Measurements from ENCODE around the gene CADM1. TPM values are rescaled to one million over a fixed set of nuclear protein-coding genes. Genes with fewer than 3 reads are reported as not detected.

The CADM1 gene
- total RNA-seq, 1 experiment from 2014 or later: 1.1 TPM

- Histone ChIP-seq H3K9me3 (ENCODE audit: low read length) (peaks cover under 1% of the 10 kb centered on the region; the same call in 1 of the 2 replicates), H3K4me3 (ENCODE audit: low read length) (no peak overlapping the region), H3K9me2 (replicated peaks; ENCODE audit: low read length) (no peaks in the 10 kb centered on the region), H3F3A (ENCODE audit: low read length, unreplicated experiment) (no peaks in the 10 kb centered on the region), H2AFZ (ENCODE audit: low read length) (no peak overlapping the region), H3K27ac (ENCODE audit: low read length) (no peak overlapping the region), H3K27me3 (ENCODE audit: low read length) (no peaks in the 10 kb centered on the region), H3K79me2 (ENCODE audit: low read length) (no peaks in the 10 kb centered on the region), H3K4me1 (ENCODE audit: insufficient read depth, low read length) (no peaks in the 10 kb centered on the region), H4K20me1 (ENCODE audit: low read length) (no peaks in the 10 kb centered on the region), H3K9ac (ENCODE audit: low read length) (no peak overlapping the region), H3K36me3 (ENCODE audit: low read depth, low read length) (no peaks in the 10 kb centered on the region), H3K4me2 (ENCODE audit: low read length) (no peak overlapping the region)
- DNase-seq (no peak), ATAC-seq (no peak)
- no TSS peak for BruUV-seq (replicated peaks)
- CTCF ChIA-PET: no interaction called here
- POLR2A ChIA-PET (ENCODE audit: unreplicated experiment): no interaction called here
- TF ChIP-seq EZH2phosphoT487 (IDR thresholded peaks at IDR 0.05; ENCODE audit: borderline replicate concordance, low read length): no peak
- TF ChIP-seq EZH2 (IDR thresholded peaks at IDR 0.05; ENCODE audit: low read length, unreplicated experiment): no peak
- TF ChIP-seq CTCF (conservative IDR thresholded peaks at IDR 0.05; ENCODE audit: low read depth, low read length): no peak
- intact Hi-C loops (cut with micrococcal nuclease): no loop called here
These were observed 283.3 kb downstream of the CADM1 start for GRCh38 chr11:115220911-115221310.

- ATAC-seq (no peak), DNase-seq (no peak)
- Histone ChIP-seq H2AFZ (ENCODE audit: low read length) (no peak overlapping the region), H3K9ac (ENCODE audit: low read length) (no peak overlapping the region), H3K4me2 (ENCODE audit: low read length) (no peak overlapping the region), H3K79me2 (ENCODE audit: low read length) (no peaks in the 10 kb centered on the region), H3K9me2 (replicated peaks; ENCODE audit: low read length) (no peaks in the 10 kb centered on the region), H3K27me3 (ENCODE audit: low read length) (no peaks in the 10 kb centered on the region), H3K27ac (ENCODE audit: low read length) (no peak overlapping the region), H3K36me3 (ENCODE audit: low read depth, low read length) (no peaks in the 10 kb centered on the region), H3K4me1 (ENCODE audit: insufficient read depth, low read length) (no peaks in the 10 kb centered on the region), H3K4me3 (ENCODE audit: low read length) (no peak overlapping the region), H3K9me3 (ENCODE audit: low read length) (peaks cover 4% of the 10 kb centered on the region; the same call in 1 of the 2 replicates), H4K20me1 (ENCODE audit: low read length) (no peaks in the 10 kb centered on the region), H3F3A (ENCODE audit: low read length, unreplicated experiment) (no peaks in the 10 kb centered on the region)
- BruUV-seq (replicated peaks): no TSS peak
- intact Hi-C loops (cut with micrococcal nuclease): no loop called here
- ChIA-PET POLR2A (ENCODE audit: unreplicated experiment) (no interaction called here), CTCF (no interaction called here)
- TF ChIP-seq EZH2 (IDR thresholded peaks at IDR 0.05; ENCODE audit: low read length, unreplicated experiment) (no peak), CTCF (conservative IDR thresholded peaks at IDR 0.05; ENCODE audit: low read depth, low read length) (no peak), EZH2phosphoT487 (IDR thresholded peaks at IDR 0.05; ENCODE audit: borderline replicate concordance, low read length) (no peak)
These were observed 283.8 kb downstream of the CADM1 start for GRCh38 chr11:115220423-115220822.

DNA sequence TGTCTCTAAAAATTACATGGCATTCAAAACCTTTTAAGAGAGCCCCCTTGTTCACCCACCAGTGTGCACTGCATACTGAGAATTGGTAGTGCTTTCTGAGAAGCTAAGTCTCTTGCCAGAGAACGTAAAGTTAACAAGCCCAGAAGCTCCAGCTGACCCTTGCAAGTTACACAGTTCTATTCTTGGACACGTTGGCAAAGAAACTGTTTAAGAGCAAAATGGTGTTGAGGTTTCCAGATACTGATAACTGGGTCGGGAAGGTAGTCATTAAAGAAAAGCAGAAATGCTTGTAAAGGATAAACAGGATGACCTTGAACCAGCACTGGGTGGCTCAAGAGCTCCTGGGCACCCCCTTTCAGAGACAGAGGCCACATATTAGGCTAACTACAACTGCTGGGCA, 284.8 kb downstream of the CADM1 start:
- no peaks in the 10 kb centered on the region for H4K20me1 ChIP-seq (ENCODE audit: low read length)
- no TSS peak for BruUV-seq (replicated peaks)
- no peak overlapping the region for H3K4me3 ChIP-seq (ENCODE audit: low read length)
- H2AFZ ChIP-seq (ENCODE audit: low read length): no peak overlapping the region
- no peak overlapping the region for H3K4me2 ChIP-seq (ENCODE audit: low read length)
- H3K9me2 ChIP-seq (replicated peaks; ENCODE audit: low read length): no peaks in the 10 kb centered on the region
- DNase-seq (no peak), ATAC-seq (no peak)
- H3K79me2 ChIP-seq (ENCODE audit: low read length): no peaks in the 10 kb centered on the region
- H3K27ac ChIP-seq (ENCODE audit: low read length): no peak overlapping the region
- ChIA-PET CTCF (no interaction called here), POLR2A (ENCODE audit: unreplicated experiment) (no interaction called here)
- H3K27me3 ChIP-seq (ENCODE audit: low read length): no peaks in the 10 kb centered on the region
- no peaks in the 10 kb centered on the region for H3K4me1 ChIP-seq (ENCODE audit: insufficient read depth, low read length)
- no peak overlapping the region for H3K9ac ChIP-seq (ENCODE audit: low read length)
- TF ChIP-seq EZH2phosphoT487 (IDR thresholded peaks at IDR 0.05; ENCODE audit: borderline replicate concordance, low read length): no peak
- TF ChIP-seq EZH2 (IDR thresholded peaks at IDR 0.05; ENCODE audit: low read length, unreplicated experiment): no peak
- TF ChIP-seq CTCF (conservative IDR thresholded peaks at IDR 0.05; ENCODE audit: low read depth, low read length): no peak
- H3F3A ChIP-seq (ENCODE audit: low read length, unreplicated experiment): no peaks in the 10 kb centered on the region
- intact Hi-C loops (cut with micrococcal nuclease): no loop called here
- peaks cover 4% of the 10 kb centered on the region; the same call in 1 of the 2 replicates for H3K9me3 ChIP-seq (ENCODE audit: low read length)
- H3K36me3 ChIP-seq (ENCODE audit: low read depth, low read length): no peaks in the 10 kb centered on the region
